Measurements from ENCODE around the gene TBCEL.

Gene TBCEL

DNA sequence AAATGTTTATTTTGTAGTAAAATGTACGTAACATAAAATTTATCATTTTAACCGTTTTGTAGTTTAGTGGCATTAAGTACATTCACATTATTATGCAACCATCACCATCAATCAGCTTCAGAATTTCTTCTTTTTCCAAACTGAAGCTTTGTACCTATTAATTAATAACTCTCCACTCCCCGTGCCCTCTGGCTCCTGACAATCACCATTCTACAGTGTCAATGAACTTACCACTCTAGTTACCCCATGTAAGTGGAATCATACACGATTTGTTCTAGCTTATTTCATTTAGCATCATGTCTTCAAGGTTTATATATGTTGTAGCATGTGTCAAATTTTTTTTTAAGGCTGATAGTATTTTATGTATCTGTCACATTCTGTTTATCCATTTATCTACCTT lies 9.7 kb downstream of the TBCEL start:
- WGBS (ENCODE audit: extremely low coverage, insufficient coverage, insufficient read length), result no CpG with 5 or more reads among the region's 4 CpGs

DNA sequence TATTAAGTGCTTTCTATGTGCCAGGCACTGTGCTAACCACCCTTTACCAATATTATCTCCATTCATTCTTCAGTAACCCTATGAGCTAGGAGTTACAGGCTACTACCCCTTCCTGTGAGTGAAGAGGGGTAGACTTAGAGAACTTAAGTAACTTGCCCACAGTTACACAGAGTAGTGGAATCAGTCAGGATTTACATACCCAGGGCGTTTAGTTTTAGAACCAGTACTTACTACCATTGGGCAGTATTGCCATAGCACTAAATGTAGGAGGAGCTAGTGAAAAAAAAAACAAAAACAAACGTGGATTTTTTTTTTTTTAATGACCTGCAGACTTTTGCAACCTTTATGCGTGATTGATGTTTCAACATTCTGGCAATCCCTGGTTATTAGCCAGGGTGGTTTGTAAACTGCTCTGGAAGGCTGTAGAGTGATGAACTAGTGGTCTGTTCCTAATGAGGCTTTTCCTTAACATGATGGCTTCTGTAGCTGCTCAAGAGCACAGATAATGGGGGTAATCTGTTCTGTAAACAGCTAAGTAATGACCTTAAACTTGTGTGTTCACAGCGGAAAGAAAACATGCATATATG lies 11.4 kb downstream of the TBCEL start:
- no peak overlapping the region for H2BK5ac ChIP-seq (ENCODE audit: low read depth, low read length, poor library complexity)
- no peak overlapping the region for H2BK120ac ChIP-seq (ENCODE audit: insufficient read depth, low read length, poor library complexity)
- no peaks in the 10 kb centered on the region for H3K79me2 ChIP-seq (ENCODE audit: control insufficient read depth, insufficient read depth, low read length, poor library complexity)
- no peaks in the 10 kb centered on the region for H3K79me1 ChIP-seq (ENCODE audit: low read length)
- no peak overlapping the region for H4K91ac ChIP-seq (ENCODE audit: low read depth, low read length)
- H3K36me3 ChIP-seq (ENCODE audit: control insufficient read depth in 1 of 2, insufficient read depth in 2 of 2, low read length in 2 of 2), result no peaks in the 10 kb centered on the region
- WGBS (ENCODE audit: extremely low coverage, insufficient coverage, insufficient read length), result no CpG with 5 or more reads among the region's 4 CpGs
- no peak overlapping the region for H3K27ac ChIP-seq (ENCODE audit: low read depth, low read length)
- H3K14ac ChIP-seq (ENCODE audit: low read length), result no peak overlapping the region
- no peak overlapping the region for H4K12ac ChIP-seq (ENCODE audit: low read depth, low read length)
- no peaks in the 10 kb centered on the region for H3K27me3 ChIP-seq (ENCODE audit: insufficient read depth, low read length)
- no peak for DNase-seq
- H4K8ac ChIP-seq (ENCODE audit: low read depth, low read length), result no peak overlapping the region
- no peak overlapping the region for H3K4ac ChIP-seq (ENCODE audit: low read depth, low read length)
- no peak overlapping the region for H2BK12ac ChIP-seq (ENCODE audit: low read length)
- H3K4me1 ChIP-seq (ENCODE audit: control insufficient read depth in 1 of 2, insufficient read depth in 2 of 2, low read length in 2 of 2), result no peaks in the 10 kb centered on the region
- H3K4me2 ChIP-seq (ENCODE audit: low read length), result no peak overlapping the region
- no peak overlapping the region for H3K9ac ChIP-seq (ENCODE audit: low read length)
- H3K9me3 ChIP-seq (ENCODE audit: insufficient read depth, low read depth, low read length), result no peaks in the 10 kb centered on the region
- H2AFZ ChIP-seq (ENCODE audit: insufficient read depth, low read length, poor library complexity), result no peak overlapping the region
- no peak overlapping the region for H2AK5ac ChIP-seq (ENCODE audit: low read length)
- no peak overlapping the region for H3K23ac ChIP-seq (ENCODE audit: low read length)
- no peak overlapping the region for H3K18ac ChIP-seq (ENCODE audit: low read length)
- no peak overlapping the region for H3K4me3 ChIP-seq (ENCODE audit: low read depth, low read length)

More for the DNA sequence above, 9.7 kb downstream of the TBCEL start:
- Histone ChIP-seq H3K4me1 (ENCODE audit: control insufficient read depth in 1 of 2, insufficient read depth in 2 of 2, low read length in 2 of 2) (no peaks in the 10 kb centered on the region), H3K79me2 (ENCODE audit: control insufficient read depth, insufficient read depth, low read length, poor library complexity) (no peaks in the 10 kb centered on the region), H2BK120ac (ENCODE audit: insufficient read depth, low read length, poor library complexity) (no peak overlapping the region), H3K27ac (ENCODE audit: low read depth, low read length) (no peak overlapping the region), H4K12ac (ENCODE audit: low read depth, low read length) (no peak overlapping the region), H3K4me2 (ENCODE audit: low read length) (no peak overlapping the region), H3K36me3 (ENCODE audit: control insufficient read depth in 1 of 2, insufficient read depth in 2 of 2, low read length in 2 of 2) (no peaks in the 10 kb centered on the region), H2AK5ac (ENCODE audit: low read length) (no peak overlapping the region), H3K9me3 (ENCODE audit: insufficient read depth, low read depth, low read length) (no peaks in the 10 kb centered on the region), H2BK12ac (ENCODE audit: low read length) (no peak overlapping the region), H3K14ac (ENCODE audit: low read length) (no peak overlapping the region), H3K4ac (ENCODE audit: low read depth, low read length) (no peak overlapping the region), H3K9ac (ENCODE audit: low read length) (no peak overlapping the region), H4K8ac (ENCODE audit: low read depth, low read length) (no peak overlapping the region), H3K79me1 (ENCODE audit: low read length) (no peaks in the 10 kb centered on the region), H2BK5ac (ENCODE audit: low read depth, low read length, poor library complexity) (no peak overlapping the region), H3K23ac (ENCODE audit: low read length) (no peak overlapping the region), H2AFZ (ENCODE audit: insufficient read depth, low read length, poor library complexity) (no peak overlapping the region), H3K27me3 (ENCODE audit: insufficient read depth, low read length) (no peaks in the 10 kb centered on the region), H3K18ac (ENCODE audit: low read length) (no peak overlapping the region), H3K4me3 (ENCODE audit: low read depth, low read length) (no peak overlapping the region), H4K91ac (ENCODE audit: low read depth, low read length) (no peak overlapping the region)
- no peak for DNase-seq

DNA sequence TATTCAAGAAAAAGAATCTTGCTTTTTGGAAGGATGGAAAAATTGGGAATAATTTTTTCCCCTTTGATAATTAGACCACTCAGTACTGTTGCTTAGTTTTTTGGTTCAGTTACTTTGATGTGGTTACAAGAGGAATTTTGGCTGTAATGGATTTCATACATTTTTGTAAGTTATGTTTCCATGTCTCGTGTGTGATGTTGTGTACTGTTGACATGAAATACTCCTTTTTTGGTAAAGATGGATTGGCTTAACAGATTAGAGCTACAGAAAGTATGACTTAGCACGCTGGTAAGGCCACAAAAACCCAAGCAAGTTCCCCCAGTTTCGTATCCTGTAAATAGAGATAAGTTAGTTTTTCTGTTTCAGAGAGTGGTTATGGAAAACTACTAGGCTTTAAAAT lies 11.9 kb downstream of the TBCEL start:
- no peak overlapping the region for H3K18ac ChIP-seq (ENCODE audit: low read length)
- H4K8ac ChIP-seq (ENCODE audit: low read depth, low read length), result no peak overlapping the region
- no CpG with 5 or more reads among the region's 3 CpGs for WGBS (ENCODE audit: extremely low coverage, insufficient coverage, insufficient read length)
- H2BK5ac ChIP-seq (ENCODE audit: low read depth, low read length, poor library complexity), result no peak overlapping the region
- H3K9me3 ChIP-seq (ENCODE audit: insufficient read depth, low read depth, low read length), result no peaks in the 10 kb centered on the region
- no peak overlapping the region for H3K14ac ChIP-seq (ENCODE audit: low read length)
- no peak overlapping the region for H2BK12ac ChIP-seq (ENCODE audit: low read length)
- no peaks in the 10 kb centered on the region for H3K27me3 ChIP-seq (ENCODE audit: insufficient read depth, low read length)
- no peaks in the 10 kb centered on the region for H3K36me3 ChIP-seq (ENCODE audit: control insufficient read depth in 1 of 2, insufficient read depth in 2 of 2, low read length in 2 of 2)
- no peak overlapping the region for H3K4ac ChIP-seq (ENCODE audit: low read depth, low read length)
- H3K27ac ChIP-seq (ENCODE audit: low read depth, low read length), result no peak overlapping the region
- no peak for DNase-seq
- H3K4me3 ChIP-seq (ENCODE audit: low read depth, low read length), result no peak overlapping the region
- no peak overlapping the region for H4K12ac ChIP-seq (ENCODE audit: low read depth, low read length)
- H3K4me1 ChIP-seq (ENCODE audit: control insufficient read depth in 1 of 2, insufficient read depth in 2 of 2, low read length in 2 of 2), result no peaks in the 10 kb centered on the region
- H2AK5ac ChIP-seq (ENCODE audit: low read length), result no peak overlapping the region
- H2AFZ ChIP-seq (ENCODE audit: insufficient read depth, low read length, poor library complexity), result no peak overlapping the region
- H3K23ac ChIP-seq (ENCODE audit: low read length), result no peak overlapping the region
- H3K4me2 ChIP-seq (ENCODE audit: low read length), result no peak overlapping the region
- H2BK120ac ChIP-seq (ENCODE audit: insufficient read depth, low read length, poor library complexity), result no peak overlapping the region
- H3K79me2 ChIP-seq (ENCODE audit: control insufficient read depth, insufficient read depth, low read length, poor library complexity), result no peaks in the 10 kb centered on the region
- no peaks in the 10 kb centered on the region for H3K79me1 ChIP-seq (ENCODE audit: low read length)
- H3K9ac ChIP-seq (ENCODE audit: low read length), result no peak overlapping the region
- no peak overlapping the region for H4K91ac ChIP-seq (ENCODE audit: low read depth, low read length)

DNA sequence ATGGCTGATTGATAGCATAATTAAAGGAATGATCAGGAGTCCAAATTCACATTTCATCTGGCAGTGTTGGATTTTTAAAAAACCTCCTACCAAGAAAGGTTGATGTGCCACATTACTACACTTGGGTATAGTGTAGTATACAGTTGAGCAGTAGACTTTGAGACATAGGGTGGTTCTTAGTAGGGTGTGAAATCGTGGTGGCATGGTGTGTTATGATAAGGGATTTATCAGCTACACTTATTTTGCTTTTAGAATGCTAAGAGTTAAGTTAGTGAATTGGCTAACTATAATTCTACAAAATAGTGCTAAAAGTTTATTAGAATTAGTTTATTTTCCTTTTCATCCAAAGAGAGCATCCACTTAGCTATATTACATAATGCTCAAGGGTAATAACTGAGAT lies 13.1 kb downstream of the TBCEL start:
- Histone ChIP-seq H2BK12ac (ENCODE audit: low read length) (no peak overlapping the region), H3K79me1 (ENCODE audit: low read length) (no peaks in the 10 kb centered on the region), H2BK120ac (ENCODE audit: insufficient read depth, low read length, poor library complexity) (no peak overlapping the region), H4K91ac (ENCODE audit: low read depth, low read length) (no peak overlapping the region), H3K9ac (ENCODE audit: low read length) (no peak overlapping the region), H4K12ac (ENCODE audit: low read depth, low read length) (no peak overlapping the region), H3K79me2 (ENCODE audit: control insufficient read depth, insufficient read depth, low read length, poor library complexity) (no peaks in the 10 kb centered on the region), H2AFZ (ENCODE audit: insufficient read depth, low read length, poor library complexity) (no peak overlapping the region), H3K14ac (ENCODE audit: low read length) (no peak overlapping the region), H3K18ac (ENCODE audit: low read length) (no peak overlapping the region), H3K9me3 (ENCODE audit: insufficient read depth, low read depth, low read length) (no peaks in the 10 kb centered on the region), H2BK5ac (ENCODE audit: low read depth, low read length, poor library complexity) (no peak overlapping the region), H3K27me3 (ENCODE audit: insufficient read depth, low read length) (no peaks in the 10 kb centered on the region), H4K8ac (ENCODE audit: low read depth, low read length) (no peak overlapping the region), H3K23ac (ENCODE audit: low read length) (no peak overlapping the region), H3K4me3 (ENCODE audit: low read depth, low read length) (no peak overlapping the region), H3K4me1 (ENCODE audit: control insufficient read depth in 1 of 2, insufficient read depth in 2 of 2, low read length in 2 of 2) (no peaks in the 10 kb centered on the region), H3K27ac (ENCODE audit: low read depth, low read length) (no peak overlapping the region), H3K4ac (ENCODE audit: low read depth, low read length) (no peak overlapping the region), H3K36me3 (ENCODE audit: control insufficient read depth in 1 of 2, insufficient read depth in 2 of 2, low read length in 2 of 2) (no peaks in the 10 kb centered on the region), H2AK5ac (ENCODE audit: low read length) (no peak overlapping the region), H3K4me2 (ENCODE audit: low read length) (no peak overlapping the region)
- WGBS (ENCODE audit: extremely low coverage, insufficient coverage, insufficient read length), result no CpG with 5 or more reads among the region's 1 CpG
- no peak for DNase-seq

All from trophoblast cell (in vitro differentiated cells and primary cell).